C4-2B (cell line): ENCODE results near the gene BUD23.

ENCODE experiments used
- ZFX ChIP-seq: fragments of 450-650 bp; IDR thresholded peaks from 2 replicates; pipeline ENCODE4 v1.6.1; 2017
- TF ChIP-seq, protein P1 (sequence below): fragments of 450-650 bp; conservative IDR thresholded peaks from 2 replicates; pipeline ENCODE4 v1.5.1; 2017; ENCODE audit warnings: mild to moderate bottlenecking

DNA sequence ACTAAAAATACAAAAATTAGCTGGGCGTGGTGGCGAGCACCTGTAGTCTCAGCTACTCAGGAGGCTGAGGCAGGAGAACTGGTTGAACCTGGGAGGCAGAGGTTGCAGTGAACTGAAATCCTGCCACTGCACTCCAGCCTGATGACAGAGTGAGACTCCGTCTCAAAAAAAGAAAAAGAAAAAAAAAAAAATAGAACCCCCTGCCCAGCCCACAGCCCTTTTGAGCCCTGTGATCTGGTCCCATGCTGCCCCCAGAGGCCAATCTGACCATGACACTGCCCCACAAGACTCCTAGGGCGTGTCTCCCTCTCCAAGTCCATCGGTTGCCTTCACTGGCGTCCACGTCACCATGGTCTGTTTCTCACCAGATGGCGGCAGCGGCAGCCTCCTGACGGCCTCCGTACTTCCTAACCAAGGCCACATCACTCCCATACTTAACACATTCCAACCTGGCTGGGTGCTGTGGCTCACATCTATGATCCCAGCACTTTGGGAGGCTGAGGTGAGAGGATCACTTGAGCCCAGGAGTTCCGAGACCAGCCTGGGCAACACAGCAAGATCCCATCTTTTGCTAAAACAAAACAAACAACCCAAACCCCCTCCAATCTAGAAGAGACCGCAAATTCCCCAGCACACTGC, 18.1 kb downstream of the BUD23 start:
- TF ChIP-seq, protein P1, sequence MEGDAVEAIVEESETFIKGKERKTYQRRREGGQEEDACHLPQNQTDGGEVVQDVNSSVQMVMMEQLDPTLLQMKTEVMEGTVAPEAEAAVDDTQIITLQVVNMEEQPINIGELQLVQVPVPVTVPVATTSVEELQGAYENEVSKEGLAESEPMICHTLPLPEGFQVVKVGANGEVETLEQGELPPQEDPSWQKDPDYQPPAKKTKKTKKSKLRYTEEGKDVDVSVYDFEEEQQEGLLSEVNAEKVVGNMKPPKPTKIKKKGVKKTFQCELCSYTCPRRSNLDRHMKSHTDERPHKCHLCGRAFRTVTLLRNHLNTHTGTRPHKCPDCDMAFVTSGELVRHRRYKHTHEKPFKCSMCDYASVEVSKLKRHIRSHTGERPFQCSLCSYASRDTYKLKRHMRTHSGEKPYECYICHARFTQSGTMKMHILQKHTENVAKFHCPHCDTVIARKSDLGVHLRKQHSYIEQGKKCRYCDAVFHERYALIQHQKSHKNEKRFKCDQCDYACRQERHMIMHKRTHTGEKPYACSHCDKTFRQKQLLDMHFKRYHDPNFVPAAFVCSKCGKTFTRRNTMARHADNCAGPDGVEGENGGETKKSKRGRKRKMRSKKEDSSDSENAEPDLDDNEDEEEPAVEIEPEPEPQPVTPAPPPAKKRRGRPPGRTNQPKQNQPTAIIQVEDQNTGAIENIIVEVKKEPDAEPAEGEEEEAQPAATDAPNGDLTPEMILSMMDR: no peak; the same call in 1 of the 2 replicates
- TF ChIP-seq ZFX: no peak
